WTC11 (cell line): Measurements from ENCODE around the gene TPK1. TPM values are rescaled to one million over a fixed set of nuclear protein-coding genes. Genes with fewer than 3 reads are reported as not detected.

Source experiments
- ATAC-seq: fragments of 200-7000 bp; cut with Tn5 transposase; 2 replicates; pipeline ENCODE4 v1.10.0; 2021; ENCODE audit warnings: mild to moderate bottlenecking, moderate library complexity
- CTCF ChIA-PET: fragments of 300-600 bp; sonication (Branson Sonifier 250); formaldehyde crosslinking; loops from one replicate; lab custom pipeline; 2021; ENCODE audit warnings: antibody characterized with exemption; lab: Charles Lee
- POLR2A ChIA-PET: fragments of 350-600 bp; sonication (Branson Sonifier 250); formaldehyde crosslinking; loops from one replicate; lab custom pipeline; 2021; ENCODE audit warnings: antibody characterized with exemption; lab: Charles Lee
- DNase-seq: peaks from one replicate; pipeline ENCODE4 v3.0.0; 2021; ENCODE audit warnings: low spot score
- H3K27ac Mint-ChIP-seq: 2 replicates; pipeline ENCODE4 v1.8.0; 2021; ENCODE audit warnings: mixed read lengths
- H3K27me3 Mint-ChIP-seq: 2 replicates; pipeline ENCODE4 v1.8.0; 2021; ENCODE audit warnings: low read depth, mild to moderate bottlenecking, moderate library complexity, mixed read lengths
- H3K36me3 Mint-ChIP-seq: 2 replicates; pipeline ENCODE4 v1.8.0; 2021; ENCODE audit warnings: mixed read lengths
- H3K4me1 Mint-ChIP-seq: 2 replicates; pipeline ENCODE4 v1.8.0; 2022; ENCODE audit warnings: mixed read lengths
- H3K4me3 Mint-ChIP-seq: 2 replicates; pipeline ENCODE4 v1.8.0; 2021; ENCODE audit warnings: mild to moderate bottlenecking, moderate library complexity, mixed read lengths
- H3K9me3 Mint-ChIP-seq: 2 replicates; pipeline ENCODE4 v1.8.0; 2021; ENCODE audit warnings: mixed read lengths
- AR ChIP-seq: fragments of 250-450 bp; sonication (Bioruptor Pico); IDR thresholded peaks from 2 replicates; pipeline ENCODE4 v1.9.0; 2021; ENCODE audit warnings: mild to moderate bottlenecking
- ERG ChIP-seq: fragments of 250-450 bp; sonication (Bioruptor Pico); IDR thresholded peaks from 2 replicates; pipeline ENCODE4 v1.8.0; 2021; ENCODE audit warnings: mild to moderate bottlenecking
- FOXK1 ChIP-seq: sonication (generic); formaldehyde crosslinking; IDR thresholded peaks from 2 replicates; pipeline ENCODE4 v1.8.0; 2022; ENCODE audit warnings: mild to moderate bottlenecking, moderate library complexity, missing genetic modification reagents
- FOXP4 ChIP-seq: sonication (generic); formaldehyde crosslinking; IDR thresholded peaks from 2 replicates; pipeline ENCODE4 v1.8.0; 2022; ENCODE audit warnings: mild to moderate bottlenecking, missing genetic modification reagents
- GTF2I ChIP-seq: fragments of 250-450 bp; sonication (Bioruptor Pico); conservative IDR thresholded peaks from 2 replicates; pipeline ENCODE4 v1.4.0; 2021; ENCODE audit warnings: mild to moderate bottlenecking
- MLX ChIP-seq: sonication (generic); formaldehyde crosslinking; IDR thresholded peaks from 2 replicates; pipeline ENCODE4 v1.8.1; 2023; ENCODE audit warnings: mild to moderate bottlenecking, missing genetic modification reagents, moderate library complexity
- NR3C1 ChIP-seq: sonication (generic); formaldehyde crosslinking; conservative IDR thresholded peaks from 2 replicates; pipeline ENCODE4 v1.8.1; 2023; ENCODE audit warnings: low read depth, mild to moderate bottlenecking, missing genetic modification reagents
- TCF7 ChIP-seq: sonication (generic); formaldehyde crosslinking; IDR thresholded peaks from 2 replicates; pipeline ENCODE4 v1.8.0; 2022; ENCODE audit warnings: mild to moderate bottlenecking, low read depth, missing genetic modification reagents, moderate library complexity
- TEAD1 ChIP-seq: sonication (generic); formaldehyde crosslinking; IDR thresholded peaks from 2 replicates; pipeline ENCODE4 v1.8.0; 2022; ENCODE audit warnings: mild to moderate bottlenecking, missing genetic modification reagents
- USF2 ChIP-seq: sonication (generic); formaldehyde crosslinking; IDR thresholded peaks from 2 replicates; pipeline ENCODE4 v1.8.1; 2023; ENCODE audit warnings: mild to moderate bottlenecking, missing genetic modification reagents, moderate library complexity
- ZMAT4 ChIP-seq: fragments of 250-450 bp; sonication (Bioruptor Pico); IDR thresholded peaks from 2 replicates; pipeline ENCODE4 v1.9.0; 2021; ENCODE audit warnings: mild to moderate bottlenecking
- ZNF396 ChIP-seq: fragments of 250-450 bp; sonication (Bioruptor Pico); IDR thresholded peaks from 2 replicates; pipeline ENCODE4 v1.8.0; 2021; ENCODE audit warnings: mild to moderate bottlenecking, moderate library complexity, borderline replicate concordance
- ZNF532 ChIP-seq: fragments of 250-450 bp; sonication (Bioruptor Pico); IDR thresholded peaks from 2 replicates; pipeline ENCODE4 v1.9.0; 2021; ENCODE audit warnings: mild to moderate bottlenecking, borderline replicate concordance
- ZNF671 ChIP-seq: fragments of 250-450 bp; sonication (Bioruptor Pico); IDR thresholded peaks from 2 replicates; pipeline ENCODE4 v1.8.0; 2021; ENCODE audit warnings: mild to moderate bottlenecking
- total RNA-seq: library from RNA; stranded (reverse); gene quantifications from 3 replicates; pipeline ENCODE4 v1.2.3, GENCODE V29; 2021

Gene TPK1
- total RNA-seq, 1 experiment from 2014 or later, result 2.7 TPM

- ATAC-seq (no peak), DNase-seq (no peak)
- no peaks in the 10 kb centered on the region for H3K27me3 Mint-ChIP-seq
- H3K27ac Mint-ChIP-seq, result no peak overlapping the region
- no peaks in the 10 kb centered on the region for H3K4me1 Mint-ChIP-seq
- ChIA-PET POLR2A (no interaction called here), CTCF (no interaction called here)
- H3K36me3 Mint-ChIP-seq, result no peaks in the 10 kb centered on the region
- H3K4me3 Mint-ChIP-seq, result no peak overlapping the region
- TF ChIP-seq ZNF396 (CRISPR knock-in tag) (no peak), ERG (CRISPR knock-in tag) (no peak), USF2 (CRISPR knock-in tag) (no peak), GTF2I (CRISPR knock-in tag) (no peak), FOXP4 (CRISPR knock-in tag) (no peak), MLX (CRISPR knock-in tag) (no peak), FOXK1 (no peak), TEAD1 (CRISPR knock-in tag) (no peak), ZNF532 (CRISPR knock-in tag) (no peak), TCF7 (CRISPR knock-in tag) (no peak), ZMAT4 (CRISPR knock-in tag) (no peak), NR3C1 (CRISPR knock-in tag) (no peak), ZNF671 (CRISPR knock-in tag) (no peak), AR (no peak)
- H3K9me3 Mint-ChIP-seq, result no peaks in the 10 kb centered on the region
These were observed 126.8 kb downstream of the TPK1 start for GRCh38 chr7:144709066-144709465.
